Immature natural killer cell (primary cell): ENCODE data around the gene ARHGAP26. TPM values are rescaled to one million over a fixed set of nuclear protein-coding genes. Genes with fewer than 3 reads are reported as not detected.
"Not testable (repeated sequence)": the region's sequence is repeated elsewhere in the genome, so short reads cannot be mapped to it uniquely, and the experiment has no call there.

ENCODE experiments used
- DNase-seq, 3 donors: peaks; one replicate each; pipeline ENCODE4 v3.0.0; 2022; ENCODE audit warnings: mixed read lengths in 1 of 3
- H3K27ac Mint-ChIP-seq, 6 donors: one replicate each; pipeline ENCODE4 v1.8.0; 2020; ENCODE audit warnings: mixed read lengths in 6 of 6, mild to moderate bottlenecking in 5 of 6, inconsistent platforms in 4 of 6, moderate library complexity in 3 of 6
- H3K27me3 Mint-ChIP-seq, 3 donors: one replicate each; pipeline ENCODE4 v1.8.0; 2020 to 2021; ENCODE audit warnings: low read depth in 3 of 3, mild to moderate bottlenecking in 3 of 3, mixed read lengths in 3 of 3, moderate library complexity in 3 of 3, inconsistent platforms in 1 of 3
- H3K36me3 Mint-ChIP-seq, 3 donors: one replicate each; pipeline ENCODE4 v1.8.0; 2020; ENCODE audit warnings: mixed read lengths in 3 of 3, inconsistent platforms in 2 of 3, mild to moderate bottlenecking in 2 of 3
- H3K4me1 Mint-ChIP-seq, 2 donors: one replicate each; pipeline ENCODE4 v1.8.0; 2020; ENCODE audit warnings: inconsistent platforms in 2 of 2, mild to moderate bottlenecking in 2 of 2, mixed read lengths in 2 of 2, moderate library complexity in 1 of 2
- H3K4me3 Mint-ChIP-seq, 5 donors: one replicate each; pipeline ENCODE4 v1.8.0; 2020; ENCODE audit warnings: mild to moderate bottlenecking in 5 of 5, mixed read lengths in 5 of 5, inconsistent platforms in 3 of 5, moderate library complexity in 3 of 5
- H3K9me3 Mint-ChIP-seq, 6 donors: one replicate each; pipeline ENCODE4 v1.8.0; 2020; ENCODE audit warnings: mild to moderate bottlenecking in 6 of 6, mixed read lengths in 6 of 6, inconsistent platforms in 4 of 6, moderate library complexity in 3 of 6
- polyA plus RNA-seq, 3 donors: library from polyadenylated mRNA; unstranded; fragments of 300-500 nt; fragmentation: Illumina TruSeq; gene quantifications; one replicate each; pipeline ENCODE4 v1.2.3, GENCODE V29; 2021

ARHGAP26 gene
- polyA plus RNA-seq, 3 donors from 2014 or later: 14.5 to 43.7 (median 17.6) TPM

GRCh38 chr5:143076377-143076776 lies 306.2 kb downstream of the ARHGAP26 start:
- peaks cover under 1 to 25% (median 22%) of the 10 kb centered on the region in 3 donors for H3K36me3 Mint-ChIP-seq
- peak overlapping the region in 3 of 6 donors; percentile 17 to 50 (median 26) for H3K27ac Mint-ChIP-seq
- H3K4me3 Mint-ChIP-seq: no peak overlapping the region
- peaks cover 0 to 2% (median 0%) of the 10 kb centered on the region in 3 donors for H3K27me3 Mint-ChIP-seq
- H3K4me1 Mint-ChIP-seq: peaks cover 40 to 48% of the 10 kb centered on the region in 2 donors
- H3K9me3 Mint-ChIP-seq: no peaks in the 10 kb centered on the region
- no peak for DNase-seq

GRCh38 chr5:143077453-143078103 lies 307.4 kb downstream of the ARHGAP26 start:
- Mint-ChIP-seq H3K9me3 (no peaks in the 10 kb centered on the region), H3K4me1 (peaks cover 42 to 57% of the 10 kb centered on the region in 2 donors), H3K36me3 (peaks cover 0 to 21% (median 20%) of the 10 kb centered on the region in 3 donors), H3K4me3 (no peak overlapping the region), H3K27ac (peak overlapping the region in 4 of 6 donors; percentile 1 to 67 (median 42)), H3K27me3 (peaks cover 0 to 3% (median 0%) of the 10 kb centered on the region in 3 donors)
- DNase-seq: no peak

- Mint-ChIP-seq H3K4me1 (peaks cover 42 to 57% of the 10 kb centered on the region in 2 donors), H3K36me3 (peaks cover 0 to 24% (median 21%) of the 10 kb centered on the region in 3 donors), H3K27me3 (peaks cover 0 to 3% (median 0%) of the 10 kb centered on the region in 3 donors), H3K27ac (peak overlapping the region in 3 of 6 donors; percentile 26 to 46 (median 42)), H3K4me3 (no peak overlapping the region), H3K9me3 (no peaks in the 10 kb centered on the region)
- DNase-seq: no peak
Observed at GRCh38 chr5:143078313-143078712, 308.1 kb downstream of the ARHGAP26 start.

- Mint-ChIP-seq H3K27me3 (peaks cover 0 to 3% (median 0%) of the 10 kb centered on the region in 3 donors), H3K4me3 (no peak overlapping the region), H3K9me3 (no peaks in the 10 kb centered on the region), H3K36me3 (peaks cover 0 to 31% (median 26%) of the 10 kb centered on the region in 3 donors), H3K27ac (peak overlapping the region in 2 of 6 donors; percentile 39 to 46), H3K4me1 (peaks cover 42 to 57% of the 10 kb centered on the region in 2 donors)
- no peak for DNase-seq
Observed at GRCh38 chr5:143078971-143079370, 308.8 kb downstream of the ARHGAP26 start.

GRCh38 chr5:143080407-143080806 lies 310.2 kb downstream of the ARHGAP26 start:
- no peak for DNase-seq
- peaks cover 0 to 31% (median 26%) of the 10 kb centered on the region in 3 donors for H3K36me3 Mint-ChIP-seq
- H3K4me3 Mint-ChIP-seq: peak overlapping the region in 2 of 5 donors; percentile 3 to 30
- H3K27ac Mint-ChIP-seq: peak overlapping the region; percentile 21 to 59 (median 44)
- H3K4me1 Mint-ChIP-seq: peaks cover 40 to 57% of the 10 kb centered on the region in 2 donors
- peaks cover 0 to 5% (median 2%) of the 10 kb centered on the region in 3 donors for H3K27me3 Mint-ChIP-seq
- no peaks in the 10 kb centered on the region for H3K9me3 Mint-ChIP-seq

GRCh38 chr5:143080982-143081381 lies 310.8 kb downstream of the ARHGAP26 start:
- H3K4me1 Mint-ChIP-seq: peaks cover 40 to 57% of the 10 kb centered on the region in 2 donors
- H3K27me3 Mint-ChIP-seq: peaks cover 0 to 5% (median 2%) of the 10 kb centered on the region in 3 donors
- H3K36me3 Mint-ChIP-seq: peaks cover 0 to 32% (median 23%) of the 10 kb centered on the region in 3 donors
- no peaks in the 10 kb centered on the region for H3K9me3 Mint-ChIP-seq
- no peak for DNase-seq
- peak overlapping the region; percentile 21 to 65 (median 54) for H3K27ac Mint-ChIP-seq
- peak overlapping the region in 1 of 5 donors; percentile 7 for H3K4me3 Mint-ChIP-seq

GRCh38 chr5:143083006-143083405 lies 312.8 kb downstream of the ARHGAP26 start:
- no peak overlapping the region for H3K4me3 Mint-ChIP-seq
- peak overlapping the region in 2 of 6 donors; percentile 26 to 46 for H3K27ac Mint-ChIP-seq
- no peaks in the 10 kb centered on the region for H3K9me3 Mint-ChIP-seq
- H3K27me3 Mint-ChIP-seq: peaks cover 0 to 5% (median 4%) of the 10 kb centered on the region in 3 donors
- peaks cover 0 to 28% (median 15%) of the 10 kb centered on the region in 3 donors for H3K36me3 Mint-ChIP-seq
- H3K4me1 Mint-ChIP-seq: peaks cover 29 to 40% of the 10 kb centered on the region in 2 donors
- no peak for DNase-seq

GRCh38 chr5:143084407-143084806 lies 314.2 kb downstream of the ARHGAP26 start:
- Mint-ChIP-seq H3K36me3 (peaks cover 2 to 32% (median 18%) of the 10 kb centered on the region in 3 donors), H3K4me1 (peaks cover 21 to 29% of the 10 kb centered on the region in 2 donors), H3K9me3 (no peaks in the 10 kb centered on the region), H3K27ac (no peak overlapping the region), H3K27me3 (peaks cover 0 to 6% (median 3%) of the 10 kb centered on the region in 3 donors), H3K4me3 (no peak overlapping the region)
- no peak for DNase-seq

GRCh38 chr5:143085319-143085917 lies 315.2 kb downstream of the ARHGAP26 start:
- H3K4me1 Mint-ChIP-seq: peaks cover 12 to 19% of the 10 kb centered on the region in 2 donors
- DNase-seq: no peak
- H3K27me3 Mint-ChIP-seq: peaks cover 0 to 6% (median 3%) of the 10 kb centered on the region in 3 donors
- H3K9me3 Mint-ChIP-seq: no peaks in the 10 kb centered on the region
- H3K36me3 Mint-ChIP-seq: peaks cover 7 to 32% (median 18%) of the 10 kb centered on the region in 3 donors
- no peak overlapping the region for H3K4me3 Mint-ChIP-seq
- H3K27ac Mint-ChIP-seq: peak overlapping the region in 4 of 6 donors; percentile 0 to 42 (median 7)

GRCh38 chr5:143086546-143086907 lies 316.4 kb downstream of the ARHGAP26 start:
- no peak overlapping the region for H3K4me3 Mint-ChIP-seq
- no peak for DNase-seq
- peaks cover 7 to 27% (median 11%) of the 10 kb centered on the region in 3 donors for H3K36me3 Mint-ChIP-seq
- H3K4me1 Mint-ChIP-seq: peaks cover 2 to 16% of the 10 kb centered on the region in 2 donors
- peaks cover 0 to 6% (median 3%) of the 10 kb centered on the region in 3 donors for H3K27me3 Mint-ChIP-seq
- no peaks in the 10 kb centered on the region for H3K9me3 Mint-ChIP-seq
- H3K27ac Mint-ChIP-seq: peak overlapping the region in 2 of 6 donors; percentile 41 to 56

GRCh38 chr5:143086908-143087637 lies 316.9 kb downstream of the ARHGAP26 start:
- peaks cover 0 to 6% (median 2%) of the 10 kb centered on the region in 3 donors for H3K27me3 Mint-ChIP-seq
- H3K4me3 Mint-ChIP-seq: no peak overlapping the region
- no peaks in the 10 kb centered on the region for H3K9me3 Mint-ChIP-seq
- H3K27ac Mint-ChIP-seq: peak overlapping the region in 3 of 6 donors; percentile 8 to 41 (median 19)
- no peak for DNase-seq
- H3K36me3 Mint-ChIP-seq: peaks cover 7 to 24% (median 9%) of the 10 kb centered on the region in 3 donors
- H3K4me1 Mint-ChIP-seq: peaks cover under 1 to 12% of the 10 kb centered on the region in 2 donors

- DNase-seq, H3K9me3 Mint-ChIP-seq, H3K4me3 Mint-ChIP-seq, H3K27me3 Mint-ChIP-seq: not testable (repeated sequence)
- Mint-ChIP-seq H3K36me3 (peaks cover 6 to 12% (median 7%) of the 10 kb centered on the region in 3 donors), H3K27ac (peak overlapping the region in 1 of 6 donors; percentile 6), H3K4me1 (peaks cover 0 to 14% of the 10 kb centered on the region in 2 donors)
Observed at GRCh38 chr5:143088702-143089101, 318.5 kb downstream of the ARHGAP26 start.

- Mint-ChIP-seq H3K27ac (peak overlapping the region in 2 of 6 donors; percentile 0 to 18), H3K36me3 (peaks cover 3 to 13% (median 7%) of the 10 kb centered on the region in 3 donors)
- H3K27me3 Mint-ChIP-seq: not testable (repeated sequence)
Observed at GRCh38 chr5:143090044-143090443, 319.9 kb downstream of the ARHGAP26 start.

More at GRCh38 chr5:143090044-143090443, 319.9 kb downstream of the ARHGAP26 start:
- H3K4me1 Mint-ChIP-seq: peaks cover 7 to 26% of the 10 kb centered on the region in 2 donors
- not testable (repeated sequence) for DNase-seq, H3K9me3 Mint-ChIP-seq, H3K4me3 Mint-ChIP-seq
